HEK293T (cell line): ENCODE results near the gene ACER1.

Source experiments
- ELF4 ChIP-seq: fragments of 450-650 bp; IDR thresholded peaks from 2 replicates; pipeline ENCODE4 v1.6.1; 2017; ENCODE audit warnings: antibody characterized with exemption
- FOXK2 ChIP-seq: fragments of 450-650 bp; IDR thresholded peaks from 2 replicates; pipeline ENCODE4 v1.6.1; 2016; ENCODE audit warnings: mild to moderate bottlenecking
- LEF1 ChIP-seq: fragments of 450-650 bp; IDR thresholded peaks from 2 replicates; pipeline ENCODE4 v1.6.1; 2017; ENCODE audit warnings: mild to moderate bottlenecking, borderline replicate concordance
- SUZ12 ChIP-seq: fragments of 450-650 bp; IDR thresholded peaks from 2 replicates; pipeline ENCODE4 v1.6.1; 2016; ENCODE audit warnings: mild to moderate bottlenecking

DNA sequence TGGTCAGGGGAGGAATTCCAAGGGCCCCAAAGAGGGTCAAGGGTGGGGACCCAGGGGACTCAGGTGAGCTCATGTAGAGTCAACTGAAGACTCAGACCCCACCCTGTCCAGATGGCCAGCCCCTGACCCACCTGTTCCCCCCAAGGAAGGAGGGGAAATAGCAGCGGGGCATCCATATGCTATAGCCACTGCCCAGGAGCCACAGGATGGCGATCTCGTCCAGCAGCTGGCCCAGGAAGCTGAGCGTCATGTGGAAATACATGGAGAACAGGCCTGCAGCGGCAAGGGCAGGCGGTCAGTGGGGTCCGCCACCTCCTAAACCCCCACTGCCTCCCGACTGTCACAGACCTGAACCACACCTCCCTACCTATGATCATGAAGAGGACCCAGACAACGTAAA lies 21.4 kb downstream of the ACER1 start:
- TF ChIP-seq SUZ12 (no peak), ELF4 (no peak), FOXK2 (no peak), LEF1 (no peak)
